Effector CD8-positive, alpha-beta T cell (primary cell): Measurements from ENCODE around the gene CD2BP2.
"Not testable (repeated sequence)": the region's sequence is repeated elsewhere in the genome, so short reads cannot be mapped to it uniquely, and the experiment has no call there.

Experiments used
- DNase-seq: peaks from one replicate; lab custom pipeline; 2025; lab: John Stamatoyannopoulos, UW

The CD2BP2 gene

GRCh38 chr16:30358990-30359870, 4.1 kb upstream of the CD2BP2 start:
- no peak for DNase-seq

- no peak for DNase-seq
Observed at GRCh38 chr16:30358577-30358936, 3.4 kb upstream of the CD2BP2 start.

DNA sequence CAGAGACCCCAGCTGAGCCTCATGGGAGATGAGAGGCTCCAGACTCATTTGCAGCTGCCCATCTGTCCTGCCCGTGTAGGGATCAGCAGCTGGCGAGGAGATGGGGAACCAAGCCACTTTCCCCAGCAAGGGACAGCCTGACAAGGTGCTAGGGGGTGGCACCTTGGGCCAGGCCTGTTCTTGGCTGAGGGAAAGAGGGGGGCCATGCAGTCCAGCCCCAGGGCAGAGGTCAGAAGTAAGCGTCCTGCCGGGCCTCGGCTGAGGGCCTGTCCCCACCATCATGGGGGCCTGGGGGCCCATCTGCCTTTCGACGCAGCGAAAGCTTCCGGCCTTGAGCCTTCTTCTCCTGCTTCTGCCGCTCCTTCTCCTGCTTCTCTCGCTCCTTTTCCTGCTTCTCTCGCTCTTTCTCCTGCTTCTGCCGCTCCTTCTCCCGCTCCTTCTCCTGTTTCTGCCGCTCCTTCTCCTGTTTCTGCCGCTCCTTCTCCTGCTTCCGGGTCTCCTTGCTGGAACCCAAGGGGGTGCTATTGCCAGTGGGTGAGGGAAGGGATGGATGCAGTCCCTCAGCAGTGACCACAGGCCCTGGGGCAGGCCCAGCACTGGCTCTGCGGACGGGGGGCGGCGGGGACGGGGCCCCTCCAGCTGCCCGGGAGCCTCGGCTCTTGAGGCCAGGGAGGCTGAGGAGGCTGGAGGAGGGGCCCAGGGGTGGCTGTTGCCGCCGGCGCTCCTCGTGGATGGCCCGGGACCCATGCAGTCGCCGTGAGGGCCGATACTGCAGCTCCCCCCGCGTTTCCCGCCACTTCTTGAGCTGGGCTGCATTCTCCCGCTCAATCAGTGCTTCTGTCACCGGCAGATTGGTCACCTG, 2.8 kb upstream of the CD2BP2 start:
- no peak for DNase-seq

DNA sequence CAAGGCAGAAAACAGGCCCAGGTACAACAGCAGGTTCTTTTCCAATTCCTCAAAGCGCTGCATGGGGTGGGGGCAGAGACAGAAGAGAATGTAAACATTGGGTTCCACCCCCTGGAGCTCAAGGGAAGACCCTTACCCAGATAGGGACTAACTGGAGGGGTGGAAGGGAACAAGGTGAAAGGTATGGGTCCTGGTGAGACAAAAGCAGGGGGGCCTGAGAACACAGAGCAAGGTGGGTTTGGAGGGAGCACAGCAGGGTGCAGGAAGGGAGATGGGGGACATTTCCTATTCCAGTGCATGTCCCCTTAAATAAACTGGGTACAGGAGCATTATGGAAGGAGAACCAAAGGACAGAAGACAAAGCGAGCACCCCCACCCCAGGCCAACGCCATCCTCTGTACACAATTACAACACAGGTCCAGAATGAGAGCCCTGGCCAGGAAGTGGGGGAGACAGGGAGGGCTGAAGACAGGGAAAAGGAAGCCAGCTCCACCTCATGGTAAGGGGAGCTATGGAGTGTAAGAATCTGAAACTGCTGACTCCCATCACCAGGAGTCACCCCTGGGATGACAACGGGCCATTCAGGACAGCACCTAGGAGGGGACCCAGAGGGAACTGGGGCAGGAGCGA, 2.1 kb upstream of the CD2BP2 start:
- DNase-seq, result no peak

DNA sequence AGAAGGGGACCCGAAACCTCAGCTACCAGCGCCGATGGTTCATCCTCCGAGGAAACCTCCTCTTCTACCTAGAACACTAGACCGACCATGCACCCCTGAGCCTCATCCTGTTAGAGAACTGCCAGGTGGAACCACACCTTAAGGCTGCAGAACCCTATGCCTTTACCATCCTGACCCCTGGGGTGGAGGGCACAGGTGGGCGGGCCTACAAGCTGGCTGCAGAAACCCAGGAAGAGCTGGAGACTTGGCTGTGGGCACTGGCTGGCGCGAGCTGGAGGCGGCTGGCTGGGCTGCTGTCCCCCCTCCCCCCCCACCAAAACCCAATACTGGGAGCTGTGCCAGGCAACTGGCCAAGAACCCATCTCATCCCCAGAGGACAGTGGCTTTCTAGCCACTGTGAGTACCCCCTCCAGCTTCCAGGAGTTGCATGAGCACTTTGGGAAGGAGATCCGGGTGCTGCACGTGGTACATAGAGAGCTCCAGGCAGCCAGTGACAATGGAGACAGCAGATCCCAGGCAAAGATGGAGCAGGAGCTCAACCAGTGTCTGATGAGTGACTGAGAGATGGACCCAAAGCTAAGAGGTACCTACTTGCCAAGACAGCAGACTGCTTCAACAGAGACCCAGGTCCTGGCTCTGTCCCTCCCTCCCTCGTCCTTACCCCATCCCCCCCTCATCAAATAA, 1.4 kb upstream of the CD2BP2 start:
- DNase-seq, result no peak

GRCh38 chr16:30355954-30356308, 823 bp upstream of the CD2BP2 start:
- DNase-seq, result no peak

- no peak for DNase-seq
Observed at GRCh38 chr16:30354423-30355143, 525 bp downstream of the CD2BP2 start.

DNA sequence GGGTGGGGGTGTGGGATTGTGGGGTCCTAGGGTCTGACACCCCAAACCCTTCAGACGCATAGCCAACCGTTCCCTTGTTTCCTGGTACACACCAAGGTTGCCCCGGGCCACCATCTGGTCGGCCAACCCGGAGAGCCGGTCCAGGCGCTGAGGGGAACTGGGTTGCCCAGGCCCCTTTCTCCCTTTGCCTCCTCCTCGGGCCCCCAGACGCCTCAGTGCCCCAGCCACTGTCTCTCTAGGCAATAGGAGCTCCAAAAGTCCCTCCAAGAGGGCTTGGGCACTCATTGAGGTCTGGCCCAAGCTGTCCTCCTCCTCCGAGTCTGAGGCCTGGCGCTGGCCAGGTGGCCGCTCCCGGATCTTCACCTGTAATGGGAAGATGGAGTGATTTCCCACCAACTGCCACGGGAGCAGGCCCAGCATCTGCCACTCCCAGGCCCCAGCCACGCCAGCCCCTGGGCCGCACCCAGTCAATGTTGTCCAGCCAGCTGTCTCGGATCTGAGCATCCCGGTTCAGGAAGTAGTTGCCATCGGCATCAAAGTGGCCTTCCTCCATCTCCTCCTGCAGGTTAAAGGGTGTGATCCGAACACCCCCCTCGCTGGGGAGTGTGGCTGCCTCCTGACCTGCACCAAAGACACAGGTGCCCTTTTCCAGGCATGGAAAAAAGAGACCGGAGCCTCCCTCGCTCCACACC, 1.5 kb downstream of the CD2BP2 start:
- DNase-seq, result no peak

DNA sequence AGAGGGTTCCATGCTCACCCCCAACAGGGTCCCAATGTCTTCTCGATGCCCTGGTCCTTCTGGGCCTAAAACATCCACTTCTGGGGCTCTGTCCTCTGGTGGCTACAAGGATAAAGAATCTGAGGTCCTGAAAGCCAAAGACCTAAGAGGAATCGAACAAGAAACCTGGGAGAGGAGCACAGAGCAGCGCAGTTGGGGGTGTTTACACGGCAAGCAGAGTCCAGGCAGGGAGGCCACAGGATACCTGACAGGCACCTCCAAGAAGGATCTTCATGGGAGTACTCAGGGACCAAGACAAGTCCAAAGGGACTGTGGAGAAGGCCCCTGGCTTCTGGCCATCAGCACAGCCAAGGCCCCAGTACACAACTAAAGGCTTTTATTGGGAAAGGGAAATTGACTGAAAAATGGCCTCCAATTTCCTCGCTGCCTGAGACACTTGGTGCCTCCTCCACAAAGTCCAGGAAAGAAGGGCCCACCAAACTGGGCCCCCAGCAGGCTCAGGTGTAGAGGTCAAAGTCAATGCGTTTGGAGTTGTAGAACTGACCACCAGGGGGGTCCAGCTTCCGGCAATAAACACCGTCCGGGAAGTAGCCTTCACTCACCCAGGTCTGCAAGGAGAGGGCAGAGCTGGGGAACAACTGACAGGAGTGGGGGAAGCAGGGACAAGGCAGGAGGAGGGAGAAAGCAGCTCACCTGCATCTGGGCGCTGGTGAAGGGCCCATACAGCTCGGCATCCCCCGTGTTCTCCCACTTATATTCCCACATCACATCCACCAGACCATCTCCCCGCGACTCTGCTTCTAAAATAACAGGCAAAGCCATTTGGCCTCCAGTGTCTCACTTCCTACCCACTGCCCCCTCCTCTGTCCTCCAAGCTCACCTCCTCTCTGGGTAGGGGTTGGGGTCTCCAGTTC, 2.4 kb downstream of the CD2BP2 start:
- no peak for DNase-seq

DNA sequence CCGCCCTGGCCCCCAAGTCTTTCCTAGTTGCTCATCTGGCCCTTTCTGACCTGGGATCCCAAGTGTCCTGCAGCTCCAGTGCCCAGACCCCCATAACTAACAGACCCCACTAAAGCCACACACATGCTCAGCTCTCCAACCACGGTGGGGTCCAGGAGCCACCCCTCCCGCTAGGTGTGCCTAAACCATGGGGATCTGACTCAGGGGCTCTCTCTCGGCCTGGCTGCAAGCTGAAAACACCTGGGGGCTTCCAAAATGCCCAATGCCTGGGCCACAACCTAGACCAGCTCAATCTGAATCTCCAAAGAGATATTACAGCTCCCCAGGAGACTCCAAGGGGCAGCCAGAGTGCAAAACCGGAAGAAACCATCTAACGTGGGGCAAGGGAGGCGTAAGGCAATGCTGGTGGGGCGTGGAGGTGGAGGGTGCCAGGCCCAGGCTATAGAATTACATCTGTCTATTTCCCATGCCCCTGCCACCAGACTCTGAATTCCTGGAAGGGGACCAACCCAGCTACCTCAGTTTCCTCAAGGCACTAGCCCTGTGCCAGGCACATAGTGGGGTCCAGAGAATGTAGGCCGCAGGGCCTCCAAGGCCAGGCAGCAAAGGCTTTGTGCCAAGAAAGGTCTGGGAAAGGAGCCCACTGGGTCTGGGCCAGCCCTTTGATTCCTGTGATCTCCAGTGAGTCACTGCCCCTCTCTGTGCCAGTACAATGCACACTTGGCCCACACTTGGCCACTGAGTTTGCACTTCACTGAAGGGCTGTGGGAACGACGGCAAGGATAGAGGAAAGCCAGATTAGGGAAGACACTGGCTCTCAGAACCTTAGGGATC, 3.3 kb downstream of the CD2BP2 start:
- DNase-seq, result no peak

GRCh38 chr16:30351001-30351441, 4.1 kb downstream of the CD2BP2 start:
- no peak for DNase-seq

- no peak for DNase-seq
Observed at GRCh38 chr16:30350134-30350871, 4.8 kb downstream of the CD2BP2 start.

- no peak for DNase-seq
Observed at GRCh38 chr16:30349675-30350074, 5.4 kb downstream of the CD2BP2 start.

- DNase-seq, result no peak
Observed at GRCh38 chr16:30348929-30349328, 6.2 kb downstream of the CD2BP2 start.

DNA sequence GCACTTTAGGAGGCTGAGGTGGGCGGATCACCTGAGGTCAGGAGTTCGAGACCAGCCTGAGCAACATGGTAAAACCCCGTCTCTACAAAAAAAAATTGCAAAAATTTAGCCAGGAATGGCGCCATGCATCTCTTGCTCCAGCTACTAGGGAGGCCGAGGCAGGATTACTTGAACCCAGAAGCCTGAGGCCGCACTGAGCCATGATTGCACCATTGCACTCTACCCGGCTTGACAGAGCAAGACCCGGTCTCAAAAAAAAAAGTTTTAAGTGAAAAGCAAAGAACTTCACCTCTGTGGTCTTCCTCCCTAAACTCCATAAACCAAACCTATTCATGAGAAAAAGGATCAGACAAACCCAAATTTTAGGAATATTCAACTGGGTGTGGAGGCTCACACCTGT, 7.0 kb downstream of the CD2BP2 start:
- no peak for DNase-seq

DNA sequence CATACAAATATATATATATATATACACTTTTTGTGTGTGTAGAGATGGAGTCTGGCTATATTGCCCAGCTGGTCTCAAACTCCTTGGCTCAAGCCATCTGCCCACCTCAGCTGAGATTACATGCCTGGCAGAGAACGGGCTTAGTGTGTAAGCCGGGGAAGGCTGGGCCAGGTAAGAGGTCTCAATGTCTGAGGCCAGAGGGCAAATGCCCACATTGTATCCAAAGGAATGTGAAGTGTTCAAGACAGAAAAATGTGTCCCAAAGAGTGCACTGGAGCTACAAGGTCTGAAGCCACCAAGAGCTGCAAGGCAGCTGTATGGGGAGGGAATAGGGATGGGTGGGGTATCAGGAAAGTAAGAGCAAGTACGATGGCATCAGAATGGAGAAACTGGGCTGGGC, 8.8 kb downstream of the CD2BP2 start:
- no peak for DNase-seq

GRCh38 chr16:30343491-30343820, 11.7 kb downstream of the CD2BP2 start:
- not testable (repeated sequence) for DNase-seq
